NCI-H2107 (cell line): ENCODE data around the gene KRTAP4-3.
"Not testable (repeated sequence)": the region's sequence is repeated elsewhere in the genome, so short reads cannot be mapped to it uniquely, and the experiment has no call there.

Experiments used
- DNase-seq: peaks from one replicate; lab custom pipeline; 2025; lab: John Stamatoyannopoulos, UW

The KRTAP4-3 gene

DNA sequence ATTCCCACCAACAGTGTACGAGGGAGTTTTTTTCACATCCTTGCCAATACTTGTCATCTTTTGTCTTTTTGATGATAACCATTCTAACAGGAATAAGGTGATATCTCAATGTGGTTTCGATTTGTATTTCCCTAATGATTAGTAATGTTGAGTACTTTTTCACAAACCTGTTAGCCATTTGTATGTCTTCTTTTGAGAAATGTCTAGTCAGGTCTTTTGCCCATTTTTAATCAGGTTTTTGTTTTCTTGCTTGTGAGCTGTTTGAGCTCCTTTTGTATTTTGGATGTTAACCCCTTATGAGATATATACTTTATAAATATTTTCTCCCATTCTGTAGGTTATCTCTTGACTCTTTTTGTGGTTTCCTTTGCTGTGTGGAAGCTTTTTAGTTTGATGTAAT is 16.5 kb downstream of the KRTAP4-3 start:
- no peak for DNase-seq

DNA sequence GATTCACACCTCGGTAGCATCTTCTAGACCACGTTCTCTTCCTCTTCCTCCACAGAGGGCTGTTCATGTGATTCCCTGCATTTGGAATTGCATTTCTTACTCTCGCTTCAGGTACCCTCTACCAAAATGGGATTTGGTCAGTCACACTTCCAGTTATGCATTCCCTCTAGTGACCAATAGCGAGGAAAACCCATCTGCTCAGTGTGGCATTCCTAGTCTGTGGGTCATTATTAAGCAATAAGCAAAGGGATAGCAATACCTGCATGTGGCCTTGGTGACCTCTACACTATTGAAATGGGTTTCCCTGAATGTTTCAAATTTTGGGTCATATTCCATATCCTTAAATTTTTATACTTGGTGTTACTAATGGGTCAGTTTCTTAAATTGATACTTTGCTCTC is 18.0 kb downstream of the KRTAP4-3 start:
- DNase-seq: no peak

DNA sequence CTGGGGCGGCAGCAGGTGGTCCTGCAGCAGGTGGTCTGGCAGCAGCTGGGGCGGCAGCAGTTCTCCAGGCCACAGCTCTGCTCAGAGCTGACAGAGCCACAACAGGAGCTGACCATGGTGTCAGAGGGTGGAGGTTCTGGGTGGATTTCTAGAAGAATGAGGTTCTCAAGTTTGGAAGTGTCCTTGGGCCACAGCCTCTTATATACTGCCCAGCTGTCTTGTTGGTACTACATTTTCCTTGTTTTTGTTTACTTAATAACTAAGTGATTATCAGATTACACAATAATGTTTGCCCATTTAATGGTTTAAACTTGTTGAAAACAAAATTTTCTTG is 18.4 kb downstream of the KRTAP4-3 start, which contains the start of gene KRTAP4-5:
KRTAP4-5 (minus strand) TSS at position 174 of the 334 bp plus-strand sequence; CDS start at position 116, 58 bp downstream.
- DNase-seq: no peak

DNA sequence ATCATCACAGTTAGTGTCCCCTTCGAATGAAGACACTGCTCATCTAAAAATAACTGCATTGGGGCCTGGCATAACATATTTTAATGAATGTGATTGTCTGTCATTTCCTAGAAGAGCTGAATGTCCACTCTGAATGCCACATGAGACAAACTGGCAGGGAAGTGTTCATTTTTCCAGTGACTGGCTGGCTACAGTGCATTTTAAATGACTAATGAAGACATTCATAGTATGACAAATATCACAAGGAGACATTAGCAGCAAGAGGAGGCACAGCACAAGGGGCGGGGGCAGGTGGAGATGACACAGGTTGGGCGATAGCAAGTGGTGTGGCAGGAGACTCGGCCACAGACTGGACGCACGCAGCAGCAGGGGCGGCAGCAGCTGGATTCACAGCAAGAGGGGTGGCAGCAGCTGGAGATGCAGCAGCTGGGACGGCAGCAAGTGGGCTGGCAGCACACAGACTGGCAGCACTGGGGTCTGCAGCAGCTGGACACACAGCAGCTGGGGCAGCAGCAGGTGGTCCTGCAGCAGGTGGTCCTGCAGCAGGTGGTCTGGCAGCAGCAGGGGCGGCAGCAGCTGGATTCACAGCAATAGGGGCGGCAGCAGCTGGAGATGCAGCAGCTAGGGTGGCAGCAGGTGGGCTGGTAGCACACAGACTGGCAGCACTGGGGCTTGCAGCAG is 18.9 kb downstream of the KRTAP4-3 start:
- not testable (repeated sequence) for DNase-seq

DNA sequence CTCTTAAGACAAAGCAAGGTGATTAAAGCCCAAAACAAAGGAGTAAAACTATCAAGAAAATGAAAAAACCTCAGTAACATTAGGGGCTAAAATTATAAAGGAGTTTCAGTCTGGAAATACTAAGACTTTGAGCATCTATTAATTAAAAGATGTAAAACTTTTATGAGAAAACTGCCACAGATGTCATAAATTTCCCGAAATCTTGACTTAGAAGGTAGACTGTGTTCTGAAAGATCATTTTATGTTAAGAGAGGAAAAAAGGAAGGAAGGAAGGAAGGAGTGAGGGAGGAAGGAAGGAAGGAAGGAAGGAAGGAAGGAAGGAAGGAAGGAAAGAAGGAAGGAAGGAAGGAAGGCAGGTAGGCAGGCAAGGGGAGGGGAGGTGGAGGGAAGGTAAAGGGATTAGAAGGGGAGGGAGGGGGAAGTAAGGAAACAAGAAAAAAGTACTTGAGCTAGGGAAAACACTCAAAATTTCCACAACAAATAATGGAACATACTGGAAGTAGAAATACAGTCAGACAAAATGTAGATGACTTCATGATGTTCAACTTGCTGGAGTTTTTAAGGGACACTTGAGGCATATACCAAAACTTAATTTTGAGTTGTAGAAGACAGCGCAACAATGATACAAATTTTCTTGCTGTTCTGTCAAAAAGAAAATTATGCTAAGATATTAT is 20.4 kb downstream of the KRTAP4-3 start:
- DNase-seq: no peak

DNA sequence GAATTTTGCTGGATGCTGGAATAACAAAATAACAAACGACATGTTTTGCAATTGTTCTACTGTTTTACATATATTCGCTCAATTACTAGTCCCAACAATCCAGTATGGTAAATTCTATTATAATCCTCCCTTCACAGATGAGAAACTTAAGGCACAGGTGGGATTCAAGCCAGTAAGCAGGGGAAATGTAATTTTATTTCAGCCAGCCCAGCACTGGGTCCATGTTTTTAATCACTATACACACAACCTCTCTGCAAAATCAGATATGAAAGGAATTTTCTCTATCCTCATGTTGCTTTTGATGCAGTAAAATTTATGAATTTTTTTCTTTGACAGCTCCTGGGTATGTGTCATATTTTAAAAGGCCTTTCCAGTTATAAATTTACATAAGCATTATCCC is 22.8 kb downstream of the KRTAP4-3 start:
- DNase-seq: no peak

DNA sequence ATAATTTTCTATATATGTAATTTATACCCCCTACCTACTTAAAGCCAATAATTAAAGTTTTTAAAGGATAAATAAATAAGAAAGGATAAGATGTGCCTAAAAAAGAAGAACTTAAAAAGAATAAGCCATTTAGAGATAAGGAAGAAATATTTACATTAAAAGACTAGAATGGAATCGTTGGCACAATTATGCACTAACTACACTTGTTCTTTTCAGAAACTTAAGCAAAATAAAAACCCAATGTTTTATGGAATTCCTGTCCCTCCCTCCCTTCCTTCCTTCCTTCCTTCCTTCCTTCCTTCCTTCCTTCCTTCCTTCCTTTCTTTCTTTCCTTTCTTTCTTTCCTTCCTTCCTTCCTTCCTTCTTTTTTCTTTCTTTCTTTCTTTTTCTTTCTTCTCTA is 23.2 kb downstream of the KRTAP4-3 start:
- no peak for DNase-seq

DNA sequence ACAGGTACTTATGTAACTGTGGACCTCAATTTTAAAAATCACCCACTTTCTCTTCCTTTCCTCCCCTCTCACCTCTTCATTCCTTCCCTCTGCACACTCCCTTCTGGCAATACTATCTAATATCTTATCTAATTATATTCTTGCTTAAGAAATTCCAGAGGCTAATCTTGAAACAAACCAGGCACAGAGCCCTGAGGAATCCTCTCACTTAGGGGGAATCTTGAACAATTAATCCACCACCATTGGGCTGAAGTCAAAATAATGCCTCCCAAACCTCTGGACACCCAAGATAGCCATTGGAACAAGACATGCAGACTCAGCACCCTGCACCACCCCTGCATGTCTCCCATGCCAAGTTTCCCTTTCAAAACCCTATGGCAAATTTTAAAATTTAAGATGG is 26.7 kb downstream of the KRTAP4-3 start:
- no peak for DNase-seq

DNA sequence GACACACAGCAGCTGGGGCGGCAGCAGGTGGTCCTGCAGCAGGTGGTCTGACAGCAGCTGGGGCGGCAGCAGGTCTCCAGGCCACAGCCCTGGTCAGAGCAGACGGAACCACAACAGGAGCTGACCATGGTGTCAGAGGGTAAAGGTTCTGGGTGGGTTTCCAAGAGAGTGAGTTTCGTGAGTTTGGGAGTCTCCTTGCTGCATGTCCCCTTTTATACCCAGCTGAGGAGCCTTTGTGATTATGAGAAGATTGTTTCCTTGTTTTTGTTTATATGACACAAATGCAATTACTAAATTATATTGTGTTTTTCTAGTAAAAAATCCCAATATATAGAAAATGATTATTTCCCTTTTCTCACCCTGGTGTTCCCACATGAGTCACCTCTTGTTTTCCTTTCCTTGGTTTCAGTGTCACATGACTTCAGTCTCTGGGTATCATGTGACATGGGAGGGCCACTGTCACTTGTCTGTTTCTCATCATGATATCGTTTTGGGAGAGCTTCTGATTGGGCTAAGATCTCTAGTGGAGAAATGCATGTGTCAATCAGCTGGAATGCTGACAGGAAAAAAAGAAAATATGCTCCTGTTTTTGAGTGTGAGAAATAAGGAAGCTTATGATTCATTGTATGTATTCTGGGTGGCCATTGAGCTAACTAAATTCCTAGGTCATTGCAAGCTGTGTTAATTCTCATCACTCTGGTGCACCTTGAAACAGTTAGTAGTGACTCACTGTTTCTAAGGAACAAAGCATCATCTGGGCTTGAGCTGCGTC is 27.5 kb downstream of the KRTAP4-3 start, which contains the start of gene KRTAP4-6:
KRTAP4-6 (minus strand) TSS at position 185 of the 772 bp plus-strand sequence; CDS start at position 128, 57 bp downstream.
- DNase-seq: no peak

DNA sequence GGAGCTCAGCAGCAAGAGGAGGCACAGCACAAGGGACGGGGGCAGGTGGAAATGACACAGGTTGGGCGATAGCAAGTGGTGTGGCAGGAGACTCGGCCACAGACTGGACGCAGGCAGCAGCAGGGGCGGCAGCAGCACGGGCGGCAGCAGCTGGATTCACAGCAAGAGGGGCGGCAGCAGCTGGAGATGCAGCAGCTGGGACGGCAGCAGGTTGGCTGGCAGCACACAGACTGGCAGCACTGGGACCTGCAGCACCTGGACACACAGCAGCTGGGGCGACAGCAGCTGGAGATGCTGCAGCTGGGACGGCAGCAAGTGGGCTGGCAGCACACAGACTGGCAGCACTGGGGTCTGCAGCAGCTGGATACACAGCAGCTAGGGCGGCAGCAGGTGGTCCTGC is 28.2 kb downstream of the KRTAP4-3 start:
- DNase-seq: not testable (repeated sequence)

DNA sequence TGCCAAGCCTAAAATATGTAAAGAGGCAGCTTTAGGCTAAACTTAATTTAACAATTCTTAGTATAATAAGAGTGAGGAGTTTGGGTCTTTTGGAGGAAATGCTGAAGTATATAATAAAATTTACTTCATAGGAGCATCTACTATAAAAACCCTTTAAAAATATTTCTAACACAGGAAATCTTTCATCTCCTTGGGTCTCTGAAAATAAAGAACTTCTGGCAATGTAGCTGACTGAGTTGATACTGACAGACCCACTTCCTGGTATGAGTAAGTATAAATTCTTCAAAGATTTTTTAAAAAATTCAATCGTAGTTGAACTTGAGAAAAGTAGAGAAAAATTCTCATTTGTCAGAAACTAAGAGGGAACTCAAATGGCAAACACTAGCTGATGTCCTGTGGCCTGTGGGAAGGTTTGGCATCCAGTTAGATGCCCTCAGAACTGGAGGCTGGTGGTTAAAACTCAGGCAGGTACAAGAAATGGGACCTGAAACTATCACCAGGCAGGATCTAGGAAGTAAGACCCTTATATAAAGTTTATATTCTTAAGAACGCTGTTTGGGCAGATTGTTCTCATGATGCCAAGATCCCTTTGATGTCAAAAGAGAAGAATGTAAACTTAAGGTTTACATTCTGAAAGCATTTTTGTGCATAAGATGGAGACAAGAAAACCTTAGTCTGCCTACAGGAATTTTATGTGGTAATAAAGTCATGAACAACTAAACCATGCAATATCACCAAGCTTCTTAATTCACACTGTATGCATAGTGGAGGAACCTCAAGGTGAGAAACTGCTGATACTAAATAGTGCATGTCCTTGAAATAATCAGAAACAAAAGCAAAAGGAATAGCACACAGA is 33.9 kb downstream of the KRTAP4-3 start:
- DNase-seq: no peak

DNA sequence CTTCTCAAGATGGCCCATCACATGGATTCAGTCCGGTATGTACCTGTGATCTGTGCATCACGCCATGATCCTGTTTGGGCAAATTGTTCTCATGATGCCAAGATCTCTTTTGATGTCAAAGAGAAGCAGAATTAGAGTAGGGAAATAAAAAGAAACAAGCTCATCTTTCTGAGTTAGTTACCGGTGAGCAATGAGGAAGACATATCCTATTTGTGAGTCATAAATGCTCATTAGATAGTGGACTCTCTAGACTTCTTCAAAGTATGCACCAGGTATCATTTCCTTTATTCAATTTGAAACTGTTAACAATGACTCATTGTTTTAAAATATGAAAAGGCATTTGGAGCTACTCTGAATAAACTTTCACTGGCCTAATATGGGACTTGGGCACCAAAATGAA is 36.0 kb downstream of the KRTAP4-3 start:
- no peak for DNase-seq

DNA sequence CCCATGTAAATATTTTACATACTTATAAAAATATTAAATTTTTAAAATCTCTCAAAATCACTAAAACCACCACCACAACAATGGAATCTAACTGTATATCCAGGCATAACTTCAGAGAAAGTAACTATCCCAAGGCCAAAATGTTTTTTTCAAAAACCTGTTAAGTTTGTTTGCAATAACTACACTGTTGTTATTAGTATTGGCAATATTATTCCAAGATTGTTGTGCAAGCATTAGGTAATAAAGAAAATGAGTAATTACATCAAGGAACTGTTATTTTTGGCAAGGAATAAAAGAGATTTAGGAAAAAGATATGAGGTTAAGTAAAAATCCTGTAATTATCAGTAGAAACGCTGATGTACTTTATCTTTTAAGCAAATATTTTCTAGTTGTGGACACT is 40.6 kb downstream of the KRTAP4-3 start:
- no peak for DNase-seq

DNA sequence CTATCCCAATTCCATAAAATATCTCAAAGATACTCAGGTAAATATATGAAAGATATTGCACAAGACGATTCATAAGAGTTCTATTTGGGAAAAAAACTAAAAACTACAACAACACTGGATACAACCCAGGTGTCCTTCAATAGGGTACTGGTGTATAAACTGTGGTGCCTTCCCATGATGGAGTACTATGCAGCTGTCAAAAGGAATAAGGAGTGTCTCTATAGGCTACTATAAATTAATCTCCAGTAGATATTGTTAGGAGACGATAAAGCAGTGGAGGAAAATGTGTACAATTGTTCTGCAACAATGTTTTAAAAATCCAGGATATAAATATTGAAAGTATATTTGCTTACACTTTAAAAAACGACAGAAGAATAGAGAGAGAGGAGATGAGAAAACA is 41.6 kb downstream of the KRTAP4-3 start:
- DNase-seq: no peak

DNA sequence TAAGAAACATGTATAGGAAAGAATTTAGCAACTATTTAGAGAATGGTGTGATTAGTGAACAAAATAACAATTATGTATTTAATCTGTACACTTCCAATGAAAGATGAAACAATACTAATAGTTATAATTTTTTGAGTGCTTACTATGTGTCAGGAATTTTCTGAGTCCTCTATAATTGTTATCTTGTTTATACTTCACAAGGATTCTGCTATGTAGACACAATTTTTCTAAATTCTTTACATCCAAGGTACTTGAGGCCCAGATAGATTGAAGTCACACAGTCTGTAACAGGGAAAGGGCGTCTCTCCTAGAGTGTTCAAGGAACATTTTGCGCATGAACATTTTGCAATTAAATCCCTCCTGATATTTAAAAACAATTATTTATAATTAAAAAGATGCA is 43.0 kb downstream of the KRTAP4-3 start:
- no peak for DNase-seq

DNA sequence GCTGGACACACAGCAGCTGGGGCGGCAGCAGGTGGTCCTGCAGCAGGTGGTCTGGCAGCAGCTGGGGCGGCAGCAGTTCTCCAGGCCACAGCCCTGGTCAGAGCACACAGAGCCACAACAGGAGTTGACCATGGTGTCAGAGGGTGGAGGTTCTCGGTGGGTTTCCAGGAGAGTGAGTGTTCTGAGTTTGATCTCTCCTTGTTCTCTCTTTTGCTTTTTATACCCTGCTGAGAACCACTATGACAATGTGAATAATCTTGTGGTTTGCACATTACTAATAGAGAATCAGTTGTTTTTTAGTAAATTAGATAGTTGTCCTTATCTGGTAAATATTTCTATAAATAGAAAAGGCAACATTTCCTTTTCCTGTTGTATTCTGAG is 44.0 kb downstream of the KRTAP4-3 start, which contains the start of gene KRTAP4-12:
KRTAP4-12 (minus strand) TSS at position 192 of the 381 bp plus-strand sequence; CDS start at position 132, 60 bp downstream.
- not testable (repeated sequence) for DNase-seq

DNA sequence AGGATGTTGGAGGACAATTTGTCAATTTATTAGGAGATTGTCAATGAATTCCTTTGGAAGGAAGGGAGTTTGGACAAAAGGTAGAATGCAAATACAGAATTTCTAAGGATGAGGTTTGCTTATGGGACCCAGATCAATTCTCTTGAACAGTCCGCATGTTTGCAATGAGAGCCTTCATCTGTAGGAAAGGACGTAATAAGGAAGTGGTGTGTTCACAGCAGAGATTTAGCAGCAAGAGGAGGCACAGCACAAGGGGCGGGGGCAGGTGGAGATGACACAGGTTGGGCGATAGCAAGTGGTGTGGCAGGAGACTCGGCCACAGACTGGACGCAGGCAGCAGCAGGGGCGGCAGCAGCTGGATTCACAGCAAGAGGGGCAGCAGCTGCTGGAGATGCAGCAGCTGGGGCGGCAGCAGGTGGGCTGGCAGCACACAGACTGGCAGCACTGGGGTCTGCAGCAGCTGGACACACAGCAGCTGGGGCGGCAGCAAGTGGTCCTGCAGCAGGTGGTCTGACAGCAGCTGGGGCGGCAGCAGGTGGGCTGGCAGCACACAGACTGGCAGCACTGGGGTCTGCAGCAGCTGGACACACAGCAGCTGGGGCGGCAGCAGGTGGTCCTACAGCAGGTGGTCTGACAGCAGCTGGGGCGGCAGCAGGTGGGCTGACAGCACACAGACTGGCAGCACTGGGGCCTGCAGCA is 44.6 kb downstream of the KRTAP4-3 start:
- DNase-seq: not testable (repeated sequence)

DNA sequence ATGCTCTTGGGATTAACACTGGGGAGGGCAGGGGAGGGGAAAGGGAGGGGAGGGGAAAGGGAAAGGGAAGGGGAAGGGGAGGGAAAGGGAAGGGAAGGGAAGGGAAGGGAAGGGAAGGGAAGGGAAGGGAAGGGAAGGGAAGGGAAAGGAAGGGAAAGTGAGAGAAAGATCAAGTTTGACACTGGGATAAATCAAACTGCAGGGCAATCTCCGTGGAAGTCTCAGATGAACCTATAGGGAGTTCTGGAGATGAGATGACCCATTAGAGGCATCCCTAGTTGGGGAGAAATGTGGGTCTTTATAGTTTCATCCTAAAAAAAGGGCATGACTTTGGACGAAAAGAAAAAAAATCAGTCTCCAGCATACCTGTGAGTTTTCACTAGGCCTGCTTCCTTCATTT is 46.3 kb downstream of the KRTAP4-3 start:
- DNase-seq: no peak

DNA sequence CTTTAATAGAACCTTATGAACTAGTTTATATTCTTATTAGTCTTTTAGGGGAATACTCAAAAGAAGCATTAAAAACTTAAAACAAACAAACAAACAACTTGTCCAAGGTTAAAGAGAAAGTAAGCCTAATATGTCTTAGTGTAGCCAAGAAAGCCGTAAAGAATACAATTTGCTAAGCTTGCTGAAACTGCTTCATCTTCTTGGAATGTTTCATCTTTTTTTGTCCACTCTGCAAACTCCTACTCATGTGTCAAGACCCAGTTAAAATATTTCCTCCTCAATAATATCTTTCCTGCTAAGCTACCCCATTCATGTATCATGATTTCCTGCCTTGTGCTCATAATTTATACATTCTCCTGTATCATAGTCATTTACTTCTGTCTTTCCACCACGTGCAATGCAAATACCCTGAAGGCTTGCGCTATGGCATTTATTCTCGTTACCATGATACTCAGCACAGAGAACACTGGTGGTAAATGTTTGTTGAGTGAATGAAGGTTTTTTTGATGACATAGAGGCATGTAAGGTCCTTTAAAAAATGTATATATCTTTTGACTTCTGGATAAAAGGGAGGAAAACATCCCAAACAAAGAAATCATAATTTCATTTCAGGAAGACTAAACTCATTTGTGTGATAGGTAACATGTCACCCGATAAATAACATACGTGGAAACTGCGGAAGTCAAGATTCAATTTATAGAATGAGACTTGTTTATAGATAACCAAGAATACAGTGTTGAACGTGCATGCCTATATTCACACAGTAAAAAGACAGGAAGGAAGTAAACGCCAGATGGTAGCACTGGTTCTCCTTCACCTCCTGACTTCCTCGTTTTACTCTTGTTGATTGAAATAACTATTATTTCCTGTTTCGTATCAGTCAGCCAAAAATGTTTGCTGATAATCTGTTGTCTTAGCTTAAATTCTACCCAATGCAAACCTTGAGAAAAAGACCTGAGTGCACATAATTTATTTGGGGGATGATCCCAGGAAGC is 48.0 kb downstream of the KRTAP4-3 start:
- not testable (repeated sequence) for DNase-seq

DNA sequence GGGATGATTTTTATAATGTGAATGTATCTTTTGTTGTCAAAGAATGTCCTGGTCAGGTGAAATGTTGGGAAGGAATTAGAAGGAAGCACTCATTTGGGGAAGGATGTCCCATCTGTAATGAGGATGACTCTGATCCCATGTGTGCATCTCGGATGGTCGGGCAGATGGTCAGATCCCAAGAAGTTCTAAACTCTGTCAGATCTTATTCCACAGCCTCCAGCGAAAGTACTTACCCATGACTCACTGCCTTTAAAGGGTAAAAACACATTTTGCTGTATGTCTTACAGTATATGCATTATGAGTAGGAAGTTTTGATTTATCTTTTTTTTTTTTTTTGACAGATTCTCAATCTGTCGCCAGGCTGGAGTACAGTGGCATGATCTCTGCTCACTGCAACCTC is 49.3 kb downstream of the KRTAP4-3 start:
- no peak for DNase-seq
